ENCODE results near the gene CIRBP. TPM values are rescaled to one million over a fixed set of nuclear protein-coding genes. Genes with fewer than 3 reads are reported as not detected.

CIRBP gene
- total and polyA plus RNA-seq, 2 of the 13 experiments (the other 11 are each of a cell fraction or from before 2014, with no cell fraction given), result 133 to 140 TPM

DNA sequence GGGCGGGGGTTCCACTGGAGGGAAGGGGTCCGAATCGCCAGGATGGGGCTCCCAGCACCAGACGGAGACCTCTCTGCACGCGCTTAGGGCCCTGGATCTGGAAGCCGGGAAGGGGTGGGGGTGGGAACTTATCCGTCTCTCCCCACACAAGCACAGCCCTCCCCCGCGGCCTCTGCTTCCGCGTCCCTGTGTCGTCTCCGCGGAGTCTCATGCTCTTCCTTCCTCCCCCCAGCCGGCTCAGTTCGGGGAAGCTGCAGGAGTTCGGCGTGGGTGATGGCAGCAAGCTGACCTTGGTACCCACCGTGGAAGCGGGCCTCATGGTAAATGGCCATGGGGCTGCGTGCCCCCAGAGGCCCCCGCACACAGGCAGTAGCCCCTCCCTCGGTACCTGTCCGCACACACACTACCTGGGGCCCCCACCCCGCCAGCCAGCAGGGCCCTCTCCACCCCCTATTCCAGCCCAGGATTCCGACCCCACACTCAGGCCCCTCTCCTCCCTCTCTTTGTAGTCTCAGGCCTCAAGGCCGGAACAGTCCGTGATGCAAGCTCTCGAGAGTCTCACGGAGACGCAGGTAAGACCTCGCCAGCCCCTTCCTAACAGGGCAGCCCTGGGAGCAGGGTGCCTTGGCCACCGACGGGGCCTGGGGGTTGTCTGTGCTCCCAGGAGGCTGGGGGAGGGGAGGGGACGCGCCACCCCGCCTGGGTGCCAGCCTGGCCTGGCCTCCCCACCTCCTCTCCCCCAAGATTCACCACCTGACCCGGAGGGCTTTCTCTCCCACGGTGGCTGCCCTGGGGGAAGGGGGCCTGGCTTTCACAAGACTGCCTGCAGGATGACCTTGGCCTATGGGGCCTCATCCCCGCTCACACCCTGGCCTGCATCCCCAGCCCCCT is 17.6 kb upstream of the CIRBP start (continued):
- TF ChIP-seq, protein P1, sequence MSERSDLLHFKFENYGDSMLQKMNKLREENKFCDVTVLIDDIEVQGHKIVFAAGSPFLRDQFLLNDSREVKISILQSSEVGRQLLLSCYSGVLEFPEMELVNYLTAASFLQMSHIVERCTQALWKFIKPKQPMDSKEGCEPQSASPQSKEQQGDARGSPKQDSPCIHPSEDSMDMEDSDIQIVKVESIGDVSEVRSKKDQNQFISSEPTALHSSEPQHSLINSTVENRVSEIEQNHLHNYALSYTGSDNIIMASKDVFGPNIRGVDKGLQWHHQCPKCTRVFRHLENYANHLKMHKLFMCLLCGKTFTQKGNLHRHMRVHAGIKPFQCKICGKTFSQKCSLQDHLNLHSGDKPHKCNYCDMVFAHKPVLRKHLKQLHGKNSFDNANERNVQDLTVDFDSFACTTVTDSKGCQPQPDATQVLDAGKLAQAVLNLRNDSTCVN (CRISPR knock-in tag; IDR thresholded peaks at IDR 0.05; ENCODE audit: borderline replicate concordance), result peak; percentile 30; the same call in 1 of the 2 replicates
- TF ChIP-seq ZNF431 (CRISPR knock-in tag; IDR thresholded peaks at IDR 0.05; ENCODE audit: borderline replicate concordance, low read depth) (peak; percentile 28; the same call in 1 of the 2 replicates), RBFOX2 (IDR thresholded peaks at IDR 0.05; ENCODE audit: low read depth, low read length) (peak; percentile 82), RERE (CRISPR knock-in tag; IDR thresholded peaks at IDR 0.05; ENCODE audit: low read depth) (no peak), HNRNPL (IDR thresholded peaks at IDR 0.05; ENCODE audit: low read depth, low read length) (peak; percentile 86), ZNF331 (CRISPR knock-in tag; IDR thresholded peaks at IDR 0.05) (no peak), MED1 (CRISPR knock-in tag; IDR thresholded peaks at IDR 0.05) (peak; percentile 5; the same call in 1 of the 2 replicates), KLF12 (CRISPR knock-in tag; IDR thresholded peaks at IDR 0.05; ENCODE audit: borderline replicate concordance) (0 out of 2 replicates have a peak, but pooled peaks have one; percentile 24), ZNF333 (CRISPR knock-in tag; IDR thresholded peaks at IDR 0.05; ENCODE audit: borderline replicate concordance) (0 out of 2 replicates have a peak, but pooled peaks have one; percentile 55), ZSCAN21 (CRISPR knock-in tag; IDR thresholded peaks at IDR 0.05; ENCODE audit: borderline replicate concordance) (0 out of 2 replicates have a peak, but pooled peaks have one; percentile 32), ZNF430 (CRISPR knock-in tag; IDR thresholded peaks at IDR 0.05) (0 out of 2 replicates have a peak, but pooled peaks have one; percentile 43), ZBTB38 (CRISPR knock-in tag; IDR thresholded peaks at IDR 0.05) (peak; percentile 42; the same call in 1 of the 2 replicates), FOXK2 (IDR thresholded peaks at IDR 0.05) (no peak), MEF2D (CRISPR knock-in tag; IDR thresholded peaks at IDR 0.05) (0 out of 2 replicates have a peak, but pooled peaks have one; percentile 27), ZNF773 (CRISPR knock-in tag; IDR thresholded peaks at IDR 0.05; ENCODE audit: borderline replicate concordance) (no peak), THAP11 (CRISPR knock-in tag; IDR thresholded peaks at IDR 0.05) (no peak; the same call in 1 of the 2 replicates), NR2F6 (IDR thresholded peaks at IDR 0.05) (no peak; the same call in 1 of the 2 replicates), NR2F6 (CRISPR knock-in tag; IDR thresholded peaks at IDR 0.05) (no peak)

Measured in HepG2 (cell line).